Measurements from ENCODE around the gene ADGRF4. TPM values are rescaled to one million over a fixed set of nuclear protein-coding genes. Genes with fewer than 3 reads are reported as not detected.
"Not testable (repeated sequence)": the region's sequence is repeated elsewhere in the genome, so short reads cannot be mapped to it uniquely, and the experiment has no call there.

The ADGRF4 gene
- polyA plus RNA-seq, 1 donor (not counting 4 experiments of a cell fraction or from before 2014, with no cell fraction given), result 30.2 TPM

- no peaks in the 10 kb centered on the region for H3K27me3 ChIP-seq (ENCODE audit: control insufficient read depth, extremely low read depth, insufficient read depth, low read length)
- H3K9me3 ChIP-seq (ENCODE audit: control insufficient read depth, low read depth, low read length), result no peaks in the 10 kb centered on the region
- peak overlapping the region; percentile 68 for H3K27ac ChIP-seq (ENCODE audit: control insufficient read depth, insufficient read depth, low read length)
- peak overlapping the region; percentile 22 for H3K9ac ChIP-seq (ENCODE audit: control insufficient read depth, extremely low read depth, insufficient read depth, low read length)
- no peak overlapping the region for H2AFZ ChIP-seq (ENCODE audit: control insufficient read depth, low read length)
- no peaks in the 10 kb centered on the region for H3K9me1 ChIP-seq (ENCODE audit: control insufficient read depth, extremely low read depth, insufficient read depth, low read length)
- no peak overlapping the region for H3K4me3 ChIP-seq (ENCODE audit: control insufficient read depth in 2 of 3, extremely low read depth in 1 of 3, insufficient read depth in 2 of 3, low read depth in 1 of 3, low read length in 3 of 3)
- H3K36me3 ChIP-seq (ENCODE audit: control insufficient read depth in 2 of 2, extremely low read depth in 1 of 2, insufficient read depth in 2 of 2, low read length in 2 of 2), result no peaks in the 10 kb centered on the region
- H3K4me2 ChIP-seq (ENCODE audit: control insufficient read depth, extremely low read depth, insufficient read depth, low read depth, low read length), result no peak overlapping the region
- peaks cover 12% of the 10 kb centered on the region for H3K4me1 ChIP-seq (ENCODE audit: control insufficient read depth, extremely low read depth, insufficient read depth, low read length)
- H3K79me2 ChIP-seq (ENCODE audit: control insufficient read depth, insufficient read depth, low read length), result no peaks in the 10 kb centered on the region
- dilution Hi-C loops (cut with MboI; ENCODE audit: extremely low pct_ligation_motif_present, low sequenced_read_pairs), result no loop called here
- no peaks in the 10 kb centered on the region for H4K20me1 ChIP-seq (ENCODE audit: control insufficient read depth, extremely low read depth, insufficient read depth, low read length)
- DNase-seq (ENCODE audit: low read depth, low spot score) (peak; percentile 55), FAIRE-seq (peak; percentile 100)
- TF ChIP-seq EZH2 (IDR thresholded peaks at IDR 0.05; ENCODE audit: low read length), result no peak
- no peak for TF ChIP-seq CTCF (optimal IDR thresholded peaks at IDR 0.05 in 1 of 3, IDR thresholded peaks at IDR 0.05 in 1 of 3, conservative IDR thresholded peaks at IDR 0.05 in 1 of 3; ENCODE audit: extremely low read depth in 1 of 3, insufficient read depth in 2 of 3, low read length in 3 of 3)
These were observed 43.4 kb downstream of the ADGRF4 start for GRCh38 chr6:47741807-47742206.

GRCh38 chr6:47743744-47744143 is 45.4 kb downstream of the ADGRF4 start:
- Histone ChIP-seq H4K20me1 (ENCODE audit: control insufficient read depth, extremely low read depth, insufficient read depth, low read length) (no peaks in the 10 kb centered on the region), H3K79me2 (ENCODE audit: control insufficient read depth, insufficient read depth, low read length) (no peaks in the 10 kb centered on the region), H3K4me3 (ENCODE audit: control insufficient read depth in 2 of 3, extremely low read depth in 1 of 3, insufficient read depth in 2 of 3, low read depth in 1 of 3, low read length in 3 of 3) (no peak overlapping the region), H3K27me3 (ENCODE audit: control insufficient read depth, extremely low read depth, insufficient read depth, low read length) (no peaks in the 10 kb centered on the region), H3K4me2 (ENCODE audit: control insufficient read depth, extremely low read depth, insufficient read depth, low read depth, low read length) (no peak overlapping the region), H3K9me1 (ENCODE audit: control insufficient read depth, extremely low read depth, insufficient read depth, low read length) (no peaks in the 10 kb centered on the region), H3K4me1 (ENCODE audit: control insufficient read depth, extremely low read depth, insufficient read depth, low read length) (peaks cover 11% of the 10 kb centered on the region), H3K36me3 (ENCODE audit: control insufficient read depth in 2 of 2, extremely low read depth in 1 of 2, insufficient read depth in 2 of 2, low read length in 2 of 2) (no peaks in the 10 kb centered on the region), H3K9me3 (ENCODE audit: control insufficient read depth, low read depth, low read length) (no peaks in the 10 kb centered on the region), H3K27ac (ENCODE audit: control insufficient read depth, insufficient read depth, low read length) (no peak overlapping the region), H2AFZ (ENCODE audit: control insufficient read depth, low read length) (no peak overlapping the region), H3K9ac (ENCODE audit: control insufficient read depth, extremely low read depth, insufficient read depth, low read length) (no peak overlapping the region)
- no peak for DNase-seq (ENCODE audit: low read depth, low spot score)
- TF ChIP-seq EZH2 (IDR thresholded peaks at IDR 0.05; ENCODE audit: low read length), result no peak
- TF ChIP-seq CTCF (optimal IDR thresholded peaks at IDR 0.05 in 1 of 3, IDR thresholded peaks at IDR 0.05 in 1 of 3, conservative IDR thresholded peaks at IDR 0.05 in 1 of 3; ENCODE audit: extremely low read depth in 1 of 3, insufficient read depth in 2 of 3, low read length in 3 of 3), result no peak
- dilution Hi-C loops (cut with MboI; ENCODE audit: extremely low pct_ligation_motif_present, low sequenced_read_pairs), result no loop called here
- FAIRE-seq, result peak; percentile 56

GRCh38 chr6:47745269-47745668 is 46.9 kb downstream of the ADGRF4 start:
- H3K4me2 ChIP-seq (ENCODE audit: control insufficient read depth, extremely low read depth, insufficient read depth, low read depth, low read length); H4K20me1 ChIP-seq (ENCODE audit: control insufficient read depth, extremely low read depth, insufficient read depth, low read length); H3K79me2 ChIP-seq (ENCODE audit: control insufficient read depth, insufficient read depth, low read length); H3K27me3 ChIP-seq (ENCODE audit: control insufficient read depth, extremely low read depth, insufficient read depth, low read length); H3K4me3 ChIP-seq (ENCODE audit: control insufficient read depth in 2 of 3, extremely low read depth in 1 of 3, insufficient read depth in 2 of 3, low read depth in 1 of 3, low read length in 3 of 3); FAIRE-seq; DNase-seq (ENCODE audit: low read depth, low spot score); H2AFZ ChIP-seq (ENCODE audit: control insufficient read depth, low read length); H3K27ac ChIP-seq (ENCODE audit: control insufficient read depth, insufficient read depth, low read length); dilution Hi-C loops (cut with MboI; ENCODE audit: extremely low pct_ligation_motif_present, low sequenced_read_pairs); H3K9me3 ChIP-seq (ENCODE audit: control insufficient read depth, low read depth, low read length); H3K9ac ChIP-seq (ENCODE audit: control insufficient read depth, extremely low read depth, insufficient read depth, low read length); H3K9me1 ChIP-seq (ENCODE audit: control insufficient read depth, extremely low read depth, insufficient read depth, low read length); H3K36me3 ChIP-seq (ENCODE audit: control insufficient read depth in 2 of 2, extremely low read depth in 1 of 2, insufficient read depth in 2 of 2, low read length in 2 of 2): not testable (repeated sequence)
- peaks cover 11% of the 10 kb centered on the region for H3K4me1 ChIP-seq (ENCODE audit: control insufficient read depth, extremely low read depth, insufficient read depth, low read length)
